Measurements from ENCODE around the gene DTWD2.

GRCh38 chr5:119021149-119021732 is 32.9 kb upstream of the DTWD2 start:
- TF ChIP-seq CTCF (IDR thresholded peaks at IDR 0.05; ENCODE audit: low read length) (no peak), EZH2 (optimal IDR thresholded peaks at IDR 0.05; ENCODE audit: low read depth, low read length) (no peak)

Data from MM.1S (cell line).